K562 (cell line): Measurements from ENCODE around the gene THOC7. TPM values are rescaled to one million over a fixed set of nuclear protein-coding genes. Genes with fewer than 3 reads are reported as not detected.

ENCODE experiments used
- DLX4 ChIP-seq: fragments of 250-450 bp; sonication (Bioruptor Pico); IDR thresholded peaks from 2 replicates; pipeline ENCODE4 v1.6.1; 2021; ENCODE audit warnings: mild to moderate bottlenecking
- HOXB6 ChIP-seq: fragments of 250-450 bp; sonication (Bioruptor Pico); IDR thresholded peaks from 2 replicates; pipeline ENCODE4 v1.5.1; 2022; ENCODE audit warnings: mild to moderate bottlenecking, borderline replicate concordance
- MAZ ChIP-seq, 2 experiments: fragments of 450-650 bp in 1 of 2; sonication (generic) in 1 of 2; formaldehyde crosslinking; IDR thresholded peaks in 1 of 2; conservative IDR thresholded peaks in 1 of 2; 2 replicates each; pipeline versions ENCODE4 v1.4.0 to v1.5.0; 2020; ENCODE audit warnings: mild to moderate bottlenecking in 1 of 2, missing genetic modification reagents in 1 of 2
- NONO ChIP-seq, 2 experiments: fragments of 200-400 bp in 1 of 2; fragments of 450-650 bp in 1 of 2; formaldehyde crosslinking in 1 of 2; IDR thresholded peaks; 2 replicates each; pipeline ENCODE4 v1.6.1; 2017; ENCODE audit warnings: low read depth in 2 of 2, mild to moderate bottlenecking in 2 of 2, moderate library complexity in 2 of 2, low read length in 1 of 2
- NR2C1 ChIP-seq, 2 experiments: fragments of 450-650 bp; IDR thresholded peaks; 2 replicates each; pipeline ENCODE4 v1.6.1; 2017; ENCODE audit warnings: mild to moderate bottlenecking in 2 of 2, antibody characterized with exemption in 1 of 2, inconsistent platforms in 1 of 2, missing compliant biosample characterization in 1 of 2, missing genetic modification characterization in 1 of 2
- NR4A1 ChIP-seq, 2 experiments: fragments of 250-450 bp in 1 of 2; fragments of 450-650 bp in 1 of 2; sonication (Bioruptor Pico) in 1 of 2; IDR thresholded peaks; 2 replicates each; pipeline versions ENCODE4 v1.4.0 to v1.6.1; 2016 to 2020; ENCODE audit warnings: mild to moderate bottlenecking in 2 of 2, missing compliant biosample characterization in 1 of 2, missing genetic modification characterization in 1 of 2, moderate library complexity in 1 of 2
- RREB1 ChIP-seq: fragments of 250-450 bp; sonication (Bioruptor Pico); IDR thresholded peaks from 2 replicates; pipeline ENCODE4 v1.4.0; 2020
- TARDBP ChIP-seq: fragments of 450-650 bp; IDR thresholded peaks from 2 replicates; pipeline ENCODE4 v1.6.1; 2016
- THAP7 ChIP-seq: fragments of 250-450 bp; sonication (Bioruptor Pico); IDR thresholded peaks from 2 replicates; pipeline ENCODE4 v1.5.0; 2021
- ZBTB1 ChIP-seq: sonication (generic); formaldehyde crosslinking; IDR thresholded peaks from 2 replicates; pipeline ENCODE4 v1.8.1; 2023; ENCODE audit warnings: missing genetic modification reagents, low read depth, mild to moderate bottlenecking, borderline replicate concordance
- ZBTB11 ChIP-seq, 3 experiments: fragments of 200-800 bp in 1 of 3; fragments of 250-450 bp in 1 of 3; fragments of 450-650 bp in 1 of 3; sonication (Bioruptor Pico) in 1 of 3; sonication (Bioruptor generic) in 1 of 3; formaldehyde crosslinking in 1 of 3; IDR thresholded peaks; 2 replicates each; pipeline versions ENCODE4 v1.6.1 to v1.8.0; 2016 to 2022; ENCODE audit warnings: mild to moderate bottlenecking in 2 of 3, missing genetic modification characterization in 2 of 3, missing compliant biosample characterization in 1 of 3, moderate library complexity in 1 of 3
- ZBTB8A ChIP-seq: fragments of 450-650 bp; IDR thresholded peaks from 2 replicates; pipeline ENCODE4 v1.6.1; 2018; ENCODE audit warnings: mild to moderate bottlenecking, moderate library complexity; ENCODE audit not compliant: partially characterized antibody
- polyA plus RNA-seq, 8 experiments: library from polyadenylated mRNA; depleted of rRNA in 4 of 8; stranded (reverse) in 5 of 8; unstranded in 3 of 8; fragments of >200 nt; fragmentation: Nextera tagmentation in 2 of 8; fragmentation: Illumina TruSeq in 1 of 8; extraction: Ambion mirVana in 2 of 8; extraction: Trizol in 1 of 8; gene quantifications; 2 replicates each; pipeline versions ENCODE4 v1.2.1 to v1.2.3, GENCODE V29; 2011 to 2014; ENCODE audit warnings: inconsistent platforms in 1 of 8, missing spikeins in 1 of 8
- total RNA-seq, 7 experiments: library from RNA; depleted of rRNA in 6 of 7; stranded (reverse); fragments of >200 nt in 6 of 7; fragmentation: Illumina TruSeq in 2 of 7; extraction: Trizol in 2 of 7; gene quantifications; 2 replicates each; pipeline versions ENCODE4 v1.2.1 to v1.2.3, GENCODE V29; 2011 to 2021; ENCODE audit warnings: low replicate concordance in 1 of 7

The THOC7 gene
- total and polyA plus RNA-seq, 9 of the 15 experiments (the other 6 are each of a cell fraction or from before 2014, with no cell fraction given), result 56.5 to 129 (median 94.7) TPM

- TF ChIP-seq RREB1 (CRISPR knock-in tag) (no peak), ZBTB8A (no peak), ZBTB11 (CRISPR knock-in tag; IDR thresholded peaks at IDR 0.05) (peak; percentile 82 to 98 (median 95)), ZBTB1 (CRISPR knock-in tag) (no peak), NR2C1 (IDR thresholded peaks at IDR 0.05) (no peak), NR2C1 (tag; IDR thresholded peaks at IDR 0.05) (no peak), TARDBP (no peak), NONO (IDR thresholded peaks at IDR 0.05; ENCODE audit: low read depth in 2 of 2, low read length in 1 of 2) (peak; percentile 58 to 60; a peak in 2 of 4 replicates), THAP7 (CRISPR knock-in tag) (no peak), NR4A1 (CRISPR knock-in tag; IDR thresholded peaks at IDR 0.05) (no peak), NR4A1 (tag; IDR thresholded peaks at IDR 0.05) (no peak), DLX4 (no peak), MAZ (CRISPR knock-in tag; conservative IDR thresholded peaks at IDR 0.05 in 1 of 2, IDR thresholded peaks at IDR 0.05 in 1 of 2) (peak; percentile 41 to 42; a peak in 2 of 4 replicates), HOXB6 (CRISPR knock-in tag) (no peak)
These were observed 48.5 kb upstream of the THOC7 start, which contains the start of gene SCAANT1 (continued) for GRCh38 chr3:63911873-63912767.
